Fibroblast of skin of scalp (primary cell): ENCODE data around the gene FGGY.
"Not testable (repeated sequence)": the region's sequence is repeated elsewhere in the genome, so short reads cannot be mapped to it uniquely, and the experiment has no call there.

Source experiments
- DNase-seq: peaks from one replicate; pipeline ENCODE4 v3.0.0-alpha.2; 2013

Gene FGGY

GRCh38 chr1:59354239-59354638 is 57.3 kb downstream of the FGGY start:
- DNase-seq, result not testable (repeated sequence)

- no peak for DNase-seq
Measured at GRCh38 chr1:59354709-59355337, 57.9 kb downstream of the FGGY start.

- DNase-seq, result no peak
Measured at GRCh38 chr1:59355361-59355760, 58.5 kb downstream of the FGGY start.

GRCh38 chr1:59356627-59357026 is 59.7 kb downstream of the FGGY start:
- no peak for DNase-seq

- DNase-seq, result no peak
Measured at GRCh38 chr1:59357645-59358320, 60.9 kb downstream of the FGGY start.

- peak; percentile 11 for DNase-seq
Measured at GRCh38 chr1:59359325-59359724, 62.4 kb downstream of the FGGY start.

GRCh38 chr1:59360170-59360569 is 63.3 kb downstream of the FGGY start:
- peak; percentile 71 for DNase-seq

GRCh38 chr1:59360729-59361128 is 63.8 kb downstream of the FGGY start:
- DNase-seq, result no peak

GRCh38 chr1:59361766-59362165 is 64.9 kb downstream of the FGGY start:
- peak; percentile 50 for DNase-seq

- no peak for DNase-seq
Measured at GRCh38 chr1:59364037-59364436, 67.1 kb downstream of the FGGY start.

GRCh38 chr1:59366346-59366745 is 69.5 kb downstream of the FGGY start:
- DNase-seq, result peak; percentile 69

GRCh38 chr1:59367301-59368007 is 70.6 kb downstream of the FGGY start:
- peak; percentile 94 for DNase-seq

GRCh38 chr1:59368008-59368670 is 71.2 kb downstream of the FGGY start:
- DNase-seq, result no peak

GRCh38 chr1:59375321-59376220 is 78.7 kb downstream of the FGGY start:
- peak; percentile 100 for DNase-seq

- no peak for DNase-seq
Measured at GRCh38 chr1:59377350-59377904, 80.5 kb downstream of the FGGY start.

GRCh38 chr1:59378621-59379370 is 81.9 kb downstream of the FGGY start:
- peak; percentile 49 for DNase-seq

GRCh38 chr1:59379371-59379728 is 82.5 kb downstream of the FGGY start:
- DNase-seq, result no peak

GRCh38 chr1:59383963-59384362 is 87.1 kb downstream of the FGGY start:
- DNase-seq, result no peak

- no peak for DNase-seq
Measured at GRCh38 chr1:59384443-59384842, 87.5 kb downstream of the FGGY start.

GRCh38 chr1:59388191-59388590 is 91.3 kb downstream of the FGGY start:
- no peak for DNase-seq

- DNase-seq, result no peak
Measured at GRCh38 chr1:59389847-59390246, 93.0 kb downstream of the FGGY start.
